ENCODE data around the gene ABR. TPM values are rescaled to one million over a fixed set of nuclear protein-coding genes. Genes with fewer than 3 reads are reported as not detected.
A peak's percentile ranks its signal among the peaks of the same experiment; 100 is the strongest.
"Not testable (repeated sequence)": the region's sequence is repeated elsewhere in the genome, so short reads cannot be mapped to it uniquely, and the experiment has no call there.

ABR gene
- total and polyA plus RNA-seq, 2 donors from 2014 or later = 18.7 to 116 TPM

GRCh38 chr17:1047177-1047878 is 132.5 kb downstream of the ABR start:
- Histone ChIP-seq H3K4me3 (ENCODE audit: low read length in 3 of 3) (no peak overlapping the region), H3K9me3 (ENCODE audit: control insufficient read depth in 2 of 3, insufficient read depth in 1 of 3, low read length in 3 of 3) (no peaks in the 10 kb centered on the region), H3K9ac (ENCODE audit: low read length in 3 of 3) (no peak overlapping the region), H3K27ac (ENCODE audit: low read depth in 2 of 2, low read length in 2 of 2) (peak overlapping the region; percentile 34 to 44), H3K27me3 (ENCODE audit: control insufficient read depth, insufficient read depth, low read length) (no peaks in the 10 kb centered on the region), H3K4me1 (ENCODE audit: control insufficient read depth in 2 of 3, insufficient read depth in 2 of 3, low read depth in 1 of 3, low read length in 3 of 3) (peaks cover 0 to 5% (median 0%) of the 10 kb centered on the region in 3 donors), H3K36me3 (ENCODE audit: control insufficient read depth in 2 of 3, insufficient read depth in 3 of 3, low read length in 3 of 3) (peaks cover 0 to 2% (median 0%) of the 10 kb centered on the region in 3 donors)
- intact Hi-C loops (cut with DNase I) = no loop called here
- FAIRE-seq (no peak), DNase-seq (peak; percentile 29 to 77 (median 64))
- TF ChIP-seq CTCF (IDR thresholded peaks at IDR 0.05; ENCODE audit: borderline replicate concordance, extremely low read depth, insufficient read depth) = no peak

GRCh38 chr17:1045456-1045855 is 134.3 kb downstream of the ABR start:
- peak in 1 of 5 donors; percentile 27 for DNase-seq
- Histone ChIP-seq H3K4me3 (ENCODE audit: low read length in 3 of 3) (no peak overlapping the region), H3K27me3 (ENCODE audit: control insufficient read depth, insufficient read depth, low read length) (no peaks in the 10 kb centered on the region), H3K9ac (ENCODE audit: low read length in 3 of 3) (no peak overlapping the region), H3K4me1 (ENCODE audit: control insufficient read depth in 2 of 3, insufficient read depth in 2 of 3, low read depth in 1 of 3, low read length in 3 of 3) (peaks cover 0 to 5% (median 0%) of the 10 kb centered on the region in 3 donors), H3K27ac (ENCODE audit: low read depth in 2 of 2, low read length in 2 of 2) (no peak overlapping the region), H3K36me3 (ENCODE audit: control insufficient read depth in 2 of 3, insufficient read depth in 3 of 3, low read length in 3 of 3) (peaks cover 0 to 2% (median 0%) of the 10 kb centered on the region in 3 donors), H3K9me3 (ENCODE audit: control insufficient read depth in 2 of 3, insufficient read depth in 1 of 3, low read length in 3 of 3) (no peaks in the 10 kb centered on the region)
- no peak for TF ChIP-seq CTCF (IDR thresholded peaks at IDR 0.05; ENCODE audit: borderline replicate concordance, extremely low read depth, insufficient read depth)
- no peak for FAIRE-seq
- intact Hi-C loops (cut with DNase I) = no loop called here

- H3K4me1 ChIP-seq (ENCODE audit: control insufficient read depth in 2 of 3, insufficient read depth in 2 of 3, low read depth in 1 of 3, low read length in 3 of 3); H3K4me3 ChIP-seq (ENCODE audit: low read length in 3 of 3); H3K27me3 ChIP-seq (ENCODE audit: control insufficient read depth, insufficient read depth, low read length); intact Hi-C loops (cut with DNase I); FAIRE-seq; H3K9ac ChIP-seq (ENCODE audit: low read length in 3 of 3); H3K36me3 ChIP-seq (ENCODE audit: control insufficient read depth in 2 of 3, insufficient read depth in 3 of 3, low read length in 3 of 3); H3K27ac ChIP-seq (ENCODE audit: low read depth in 2 of 2, low read length in 2 of 2); H3K9me3 ChIP-seq (ENCODE audit: control insufficient read depth in 2 of 3, insufficient read depth in 1 of 3, low read length in 3 of 3): not testable (repeated sequence)
- peak in 1 of 5 donors; percentile 52 for DNase-seq
These were observed 135.3 kb downstream of the ABR start for GRCh38 chr17:1044387-1045009.

- peaks cover 0 to 11% (median 0%) of the 10 kb centered on the region in 3 donors for H3K4me1 ChIP-seq (ENCODE audit: control insufficient read depth in 2 of 3, insufficient read depth in 2 of 3, low read depth in 1 of 3, low read length in 3 of 3)
- H3K27ac ChIP-seq (ENCODE audit: low read depth in 2 of 2, low read length in 2 of 2) = peak overlapping the region; percentile 55 to 71
- H3K9ac ChIP-seq (ENCODE audit: low read length in 3 of 3) = no peak overlapping the region
- TF ChIP-seq CTCF (IDR thresholded peaks at IDR 0.05; ENCODE audit: borderline replicate concordance, extremely low read depth, insufficient read depth) = no peak
- FAIRE-seq (no peak), DNase-seq (peak; percentile 66 to 87 (median 76))
- no peak overlapping the region for H3K4me3 ChIP-seq (ENCODE audit: low read length in 3 of 3)
- intact Hi-C loops (cut with DNase I) = no loop called here
- peaks cover 0 to 2% (median 0%) of the 10 kb centered on the region in 3 donors for H3K36me3 ChIP-seq (ENCODE audit: control insufficient read depth in 2 of 3, insufficient read depth in 3 of 3, low read length in 3 of 3)
- no peaks in the 10 kb centered on the region for H3K27me3 ChIP-seq (ENCODE audit: control insufficient read depth, insufficient read depth, low read length)
- H3K9me3 ChIP-seq (ENCODE audit: control insufficient read depth in 2 of 3, insufficient read depth in 1 of 3, low read length in 3 of 3) = no peaks in the 10 kb centered on the region
These were observed 136.1 kb downstream of the ABR start for GRCh38 chr17:1043601-1044251.
